Fibroblast of pulmonary artery (primary cell): Measurements from ENCODE around the gene GRM8.

Source experiments
- DNase-seq: peaks from one replicate; pipeline ENCODE4 v3.0.0-alpha.2; 2010; ENCODE audit warnings: low read depth
- H3K4me3 ChIP-seq: replicated peaks from 2 replicates; pipeline ENCODE4 v1.5.1; 2011; ENCODE audit warnings: low read depth, mild to moderate bottlenecking, control low read depth, low read length, moderate library complexity
- TF ChIP-seq, protein P1 (sequence below): IDR thresholded peaks from 2 replicates; pipeline ENCODE4 v1.5.1; 2011; ENCODE audit warnings: mild to moderate bottlenecking, control low read depth, low read length, inconsistent platforms; ENCODE audit errors: missing control alignments

The GRM8 gene

DNA sequence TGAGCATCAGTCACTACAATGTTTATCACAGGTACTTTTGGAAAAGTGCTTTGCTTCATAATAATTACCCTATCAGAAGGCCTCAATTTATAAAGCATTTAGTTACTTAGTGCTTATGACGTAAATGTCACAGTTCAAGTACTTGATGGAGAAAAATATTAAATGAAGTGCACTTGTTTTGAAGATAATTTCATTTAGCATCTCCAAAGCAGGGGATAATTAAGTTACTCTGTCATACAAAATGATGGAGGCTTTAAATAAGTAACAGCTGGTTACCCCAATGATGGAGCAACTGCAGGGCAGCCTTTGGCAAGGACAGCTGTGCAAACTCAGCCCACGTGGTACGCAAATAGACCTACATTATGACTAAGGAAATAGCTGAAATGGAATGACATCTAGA lies 768.8 kb downstream of the GRM8 start:
- TF ChIP-seq, protein P1, sequence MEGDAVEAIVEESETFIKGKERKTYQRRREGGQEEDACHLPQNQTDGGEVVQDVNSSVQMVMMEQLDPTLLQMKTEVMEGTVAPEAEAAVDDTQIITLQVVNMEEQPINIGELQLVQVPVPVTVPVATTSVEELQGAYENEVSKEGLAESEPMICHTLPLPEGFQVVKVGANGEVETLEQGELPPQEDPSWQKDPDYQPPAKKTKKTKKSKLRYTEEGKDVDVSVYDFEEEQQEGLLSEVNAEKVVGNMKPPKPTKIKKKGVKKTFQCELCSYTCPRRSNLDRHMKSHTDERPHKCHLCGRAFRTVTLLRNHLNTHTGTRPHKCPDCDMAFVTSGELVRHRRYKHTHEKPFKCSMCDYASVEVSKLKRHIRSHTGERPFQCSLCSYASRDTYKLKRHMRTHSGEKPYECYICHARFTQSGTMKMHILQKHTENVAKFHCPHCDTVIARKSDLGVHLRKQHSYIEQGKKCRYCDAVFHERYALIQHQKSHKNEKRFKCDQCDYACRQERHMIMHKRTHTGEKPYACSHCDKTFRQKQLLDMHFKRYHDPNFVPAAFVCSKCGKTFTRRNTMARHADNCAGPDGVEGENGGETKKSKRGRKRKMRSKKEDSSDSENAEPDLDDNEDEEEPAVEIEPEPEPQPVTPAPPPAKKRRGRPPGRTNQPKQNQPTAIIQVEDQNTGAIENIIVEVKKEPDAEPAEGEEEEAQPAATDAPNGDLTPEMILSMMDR: no peak
- no peak overlapping the region for H3K4me3 ChIP-seq
- no peak for DNase-seq

DNA sequence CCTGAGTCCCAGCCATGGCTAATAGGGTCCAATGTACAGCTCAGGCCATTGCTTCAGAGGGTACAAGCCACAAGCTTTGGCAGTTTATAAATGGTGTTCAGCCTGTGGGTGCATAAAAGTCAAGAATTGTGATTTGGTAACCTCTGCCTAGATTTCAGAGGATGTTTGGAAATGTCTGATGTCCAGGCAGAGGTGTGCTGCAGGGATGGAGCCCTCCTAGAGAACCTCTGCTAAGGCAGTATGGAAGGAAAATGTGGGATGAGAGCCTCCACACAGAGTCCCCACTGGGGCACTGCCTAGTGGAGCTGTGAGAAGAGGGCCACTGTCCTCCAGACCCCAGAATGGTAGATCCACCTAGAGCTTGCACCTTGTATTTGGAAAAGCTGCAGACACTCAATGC lies 779.9 kb downstream of the GRM8 start:
- H3K4me3 ChIP-seq: no peak overlapping the region
- TF ChIP-seq, protein P1: no peak
- DNase-seq: no peak

DNA sequence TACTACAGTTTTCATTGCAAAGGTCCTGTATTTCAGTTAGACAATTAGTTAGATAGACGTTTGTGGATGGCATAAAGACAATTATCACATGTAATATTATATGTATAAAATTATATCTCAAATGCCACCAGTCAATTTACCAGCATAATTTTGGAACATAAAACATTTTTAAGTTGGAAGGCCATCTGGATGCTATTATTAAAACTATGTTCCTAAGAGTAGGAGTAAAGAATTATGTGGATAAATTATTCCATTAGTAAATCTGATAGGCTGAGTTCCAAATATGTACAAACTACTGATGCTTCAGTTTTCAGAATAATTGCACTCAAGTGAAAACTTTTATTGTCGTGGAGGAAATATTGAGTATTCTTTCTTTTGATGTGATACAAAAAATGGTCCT lies 790.3 kb downstream of the GRM8 start:
- no peak for DNase-seq
- no peak overlapping the region for H3K4me3 ChIP-seq
- TF ChIP-seq, protein P1: no peak

DNA sequence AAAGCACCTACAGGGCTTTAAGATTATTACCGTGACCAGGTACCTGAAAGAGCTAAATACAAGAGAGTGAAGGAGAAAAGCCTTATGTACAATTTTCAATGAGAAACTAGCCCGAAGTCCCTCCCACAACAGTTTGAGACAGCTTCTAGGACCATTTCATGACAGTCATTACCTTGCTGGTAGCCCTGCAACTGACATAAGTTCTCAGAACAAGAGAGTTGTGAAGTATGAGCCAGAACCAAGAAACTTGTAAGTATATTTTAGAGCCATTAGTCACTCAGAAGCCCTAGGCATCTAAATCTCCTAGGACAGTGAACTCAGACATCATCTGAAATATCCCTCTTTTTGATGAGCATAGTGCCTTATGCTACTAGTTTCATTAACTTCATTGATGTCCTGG lies 792.1 kb downstream of the GRM8 start:
- TF ChIP-seq, protein P1: no peak
- DNase-seq: no peak
- H3K4me3 ChIP-seq: no peak overlapping the region

DNA sequence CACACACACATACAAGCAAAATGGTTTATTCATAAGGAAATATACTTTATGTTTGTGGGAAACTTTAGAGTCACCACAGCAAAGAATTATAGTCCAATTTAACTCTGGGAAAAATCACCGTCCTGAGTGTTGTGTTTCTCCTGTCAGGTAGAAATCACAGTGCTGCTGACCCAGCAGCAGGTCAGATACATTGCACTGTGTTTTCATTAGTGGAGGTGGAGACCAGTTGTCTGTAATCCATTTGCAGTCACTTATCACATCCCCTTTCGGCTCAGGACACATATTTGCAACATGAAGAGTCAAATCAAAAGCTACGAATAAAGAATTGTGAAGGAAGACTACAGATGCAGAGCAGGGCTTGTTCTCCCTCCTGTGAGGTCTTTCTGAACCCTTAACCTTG lies 799.6 kb downstream of the GRM8 start:
- DNase-seq: no peak
- TF ChIP-seq, protein P1: no peak
- no peak overlapping the region for H3K4me3 ChIP-seq

DNA sequence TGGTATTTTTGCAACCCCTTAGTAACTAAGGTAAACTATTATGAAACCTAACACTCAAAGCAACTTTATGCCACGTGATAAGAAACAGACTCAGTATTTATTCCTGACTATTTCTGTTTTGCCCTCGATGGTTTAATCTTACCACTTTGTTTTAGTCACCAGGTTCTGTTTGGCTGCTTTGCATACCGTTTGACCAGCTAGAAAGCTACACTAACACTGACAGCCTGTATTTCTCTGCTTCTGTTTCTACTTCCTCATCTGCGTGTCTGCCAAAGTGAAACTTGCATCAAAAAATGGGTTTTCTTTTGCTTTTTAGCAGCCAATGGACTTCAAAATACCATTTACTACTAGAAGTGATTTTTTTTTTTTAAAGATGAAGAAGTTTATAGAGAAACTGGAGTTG lies 802.5 kb downstream of the GRM8 start:
- no peak for DNase-seq
- TF ChIP-seq, protein P1: no peak
- no peak overlapping the region for H3K4me3 ChIP-seq

DNA sequence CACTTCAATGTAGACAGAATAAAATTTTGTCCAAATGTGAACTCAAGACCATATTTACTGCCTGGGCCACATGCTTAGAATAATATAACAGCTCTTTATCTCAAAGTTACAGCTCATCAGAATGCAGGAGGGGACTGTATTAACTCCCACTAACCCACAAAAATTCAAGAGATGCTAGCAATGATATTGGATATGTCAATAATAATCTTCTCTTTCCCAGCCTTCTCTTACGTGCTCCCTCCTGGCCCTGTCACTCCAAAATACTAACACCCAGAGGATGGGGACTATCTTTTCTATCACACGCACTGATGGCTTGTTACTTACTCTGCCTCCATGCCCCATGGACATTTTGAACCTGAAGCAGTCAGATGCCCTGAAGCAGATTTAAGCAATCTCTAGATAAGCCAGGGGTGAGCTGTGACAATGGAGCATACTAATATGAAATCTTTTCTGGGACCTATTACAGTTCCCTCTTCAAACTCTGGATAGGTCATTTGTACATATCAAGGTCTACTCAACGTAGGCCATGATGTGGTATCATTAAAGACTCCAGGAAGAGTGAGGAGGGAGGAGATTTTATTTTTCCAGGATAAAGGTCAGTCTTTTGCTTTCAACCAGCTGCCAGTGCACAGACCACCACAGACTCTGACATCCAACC lies 803.0 kb downstream of the GRM8 start:
- no peak overlapping the region for H3K4me3 ChIP-seq
- TF ChIP-seq, protein P1: no peak
- no peak for DNase-seq
